ENCODE results near the gene GATA2. TPM values are rescaled to one million over a fixed set of nuclear protein-coding genes. Genes with fewer than 3 reads are reported as not detected.

Gene GATA2
- total RNA-seq, 1 donor from 2014 or later, result 37.9 TPM

- Mint-ChIP-seq H3K9me3 (ENCODE audit: unreplicated experiment) (no peaks in the 10 kb centered on the region), H3K36me3 (ENCODE audit: low read depth, unreplicated experiment) (peaks cover 17% of the 10 kb centered on the region), H3K4me3 (ENCODE audit: unreplicated experiment) (peak overlapping the region; percentile 87), H3K27ac (ENCODE audit: unreplicated experiment) (peak overlapping the region; percentile 57), H3K4me1 (ENCODE audit: unreplicated experiment) (peaks cover 32% of the 10 kb centered on the region), H3K27me3 (ENCODE audit: unreplicated experiment) (peaks cover 18% of the 10 kb centered on the region)
- no peak for DNase-seq (ENCODE audit: low spot score)
- TF ChIP-seq, protein P1, sequence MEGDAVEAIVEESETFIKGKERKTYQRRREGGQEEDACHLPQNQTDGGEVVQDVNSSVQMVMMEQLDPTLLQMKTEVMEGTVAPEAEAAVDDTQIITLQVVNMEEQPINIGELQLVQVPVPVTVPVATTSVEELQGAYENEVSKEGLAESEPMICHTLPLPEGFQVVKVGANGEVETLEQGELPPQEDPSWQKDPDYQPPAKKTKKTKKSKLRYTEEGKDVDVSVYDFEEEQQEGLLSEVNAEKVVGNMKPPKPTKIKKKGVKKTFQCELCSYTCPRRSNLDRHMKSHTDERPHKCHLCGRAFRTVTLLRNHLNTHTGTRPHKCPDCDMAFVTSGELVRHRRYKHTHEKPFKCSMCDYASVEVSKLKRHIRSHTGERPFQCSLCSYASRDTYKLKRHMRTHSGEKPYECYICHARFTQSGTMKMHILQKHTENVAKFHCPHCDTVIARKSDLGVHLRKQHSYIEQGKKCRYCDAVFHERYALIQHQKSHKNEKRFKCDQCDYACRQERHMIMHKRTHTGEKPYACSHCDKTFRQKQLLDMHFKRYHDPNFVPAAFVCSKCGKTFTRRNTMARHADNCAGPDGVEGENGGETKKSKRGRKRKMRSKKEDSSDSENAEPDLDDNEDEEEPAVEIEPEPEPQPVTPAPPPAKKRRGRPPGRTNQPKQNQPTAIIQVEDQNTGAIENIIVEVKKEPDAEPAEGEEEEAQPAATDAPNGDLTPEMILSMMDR (IDR thresholded peaks at IDR 0.05; ENCODE audit: unreplicated experiment), result no peak
Observed at GRCh38 chr3:128489674-128489926, 3.4 kb downstream of the GATA2 start.

DNA sequence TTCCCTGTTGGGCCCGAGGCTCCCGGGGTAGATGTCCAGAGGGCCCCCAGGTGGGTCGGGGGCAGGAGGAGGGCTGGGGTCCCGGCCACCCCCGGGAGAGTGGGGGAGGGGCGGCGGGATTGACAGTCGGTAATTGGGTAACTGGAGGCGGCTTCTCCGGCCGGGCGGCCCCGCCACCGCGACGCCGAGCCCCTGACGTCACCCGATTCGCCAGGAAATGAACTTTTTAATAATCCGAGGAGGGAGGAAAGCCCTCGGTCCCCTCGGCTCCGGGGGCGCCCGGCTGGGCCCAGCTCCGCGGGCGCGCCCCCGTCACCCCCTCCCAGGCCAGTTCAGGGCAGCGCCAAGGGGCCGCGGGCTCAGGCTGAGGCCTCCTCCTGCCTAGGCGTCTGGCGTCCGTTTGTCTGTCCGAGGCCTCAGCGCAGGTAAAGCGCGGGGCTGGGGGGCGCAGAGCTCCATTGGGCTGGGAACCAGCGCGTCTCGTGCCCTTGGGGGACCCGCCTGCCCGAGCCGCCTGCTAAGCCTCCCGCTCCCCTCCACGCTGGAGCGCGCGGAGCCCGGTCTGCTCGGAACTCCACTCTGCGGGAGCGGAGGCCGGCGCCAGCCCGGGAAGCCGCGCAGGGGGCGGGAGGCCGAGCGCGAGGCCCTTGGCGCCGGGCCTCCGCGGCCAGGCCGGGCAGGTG is 3.9 kb downstream of the GATA2 start:
- TF ChIP-seq, protein P1 (IDR thresholded peaks at IDR 0.05; ENCODE audit: unreplicated experiment), result no peak
- H3K27me3 Mint-ChIP-seq (ENCODE audit: unreplicated experiment), result peaks cover 14% of the 10 kb centered on the region
- H3K27ac Mint-ChIP-seq (ENCODE audit: unreplicated experiment), result no peak overlapping the region
- peak; percentile 67 for DNase-seq (ENCODE audit: low spot score)
- no peaks in the 10 kb centered on the region for H3K9me3 Mint-ChIP-seq (ENCODE audit: unreplicated experiment)
- H3K4me1 Mint-ChIP-seq (ENCODE audit: unreplicated experiment), result peaks cover 32% of the 10 kb centered on the region
- peak overlapping the region; percentile 87 for H3K4me3 Mint-ChIP-seq (ENCODE audit: unreplicated experiment)
- peaks cover 17% of the 10 kb centered on the region for H3K36me3 Mint-ChIP-seq (ENCODE audit: low read depth, unreplicated experiment)

- peak overlapping the region; percentile 24 for H3K27ac Mint-ChIP-seq (ENCODE audit: unreplicated experiment)
- H3K36me3 Mint-ChIP-seq (ENCODE audit: low read depth, unreplicated experiment), result peaks cover 14% of the 10 kb centered on the region
- H3K4me1 Mint-ChIP-seq (ENCODE audit: unreplicated experiment), result peaks cover 34% of the 10 kb centered on the region
- H3K4me3 Mint-ChIP-seq (ENCODE audit: unreplicated experiment), result peak overlapping the region; percentile 42
- TF ChIP-seq, protein P1 (IDR thresholded peaks at IDR 0.05; ENCODE audit: unreplicated experiment), result no peak
- peaks cover 11% of the 10 kb centered on the region for H3K27me3 Mint-ChIP-seq (ENCODE audit: unreplicated experiment)
- H3K9me3 Mint-ChIP-seq (ENCODE audit: unreplicated experiment), result no peaks in the 10 kb centered on the region
- no peak for DNase-seq (ENCODE audit: low spot score)
Observed at GRCh38 chr3:128488636-128488990, 4.4 kb downstream of the GATA2 start.

DNA sequence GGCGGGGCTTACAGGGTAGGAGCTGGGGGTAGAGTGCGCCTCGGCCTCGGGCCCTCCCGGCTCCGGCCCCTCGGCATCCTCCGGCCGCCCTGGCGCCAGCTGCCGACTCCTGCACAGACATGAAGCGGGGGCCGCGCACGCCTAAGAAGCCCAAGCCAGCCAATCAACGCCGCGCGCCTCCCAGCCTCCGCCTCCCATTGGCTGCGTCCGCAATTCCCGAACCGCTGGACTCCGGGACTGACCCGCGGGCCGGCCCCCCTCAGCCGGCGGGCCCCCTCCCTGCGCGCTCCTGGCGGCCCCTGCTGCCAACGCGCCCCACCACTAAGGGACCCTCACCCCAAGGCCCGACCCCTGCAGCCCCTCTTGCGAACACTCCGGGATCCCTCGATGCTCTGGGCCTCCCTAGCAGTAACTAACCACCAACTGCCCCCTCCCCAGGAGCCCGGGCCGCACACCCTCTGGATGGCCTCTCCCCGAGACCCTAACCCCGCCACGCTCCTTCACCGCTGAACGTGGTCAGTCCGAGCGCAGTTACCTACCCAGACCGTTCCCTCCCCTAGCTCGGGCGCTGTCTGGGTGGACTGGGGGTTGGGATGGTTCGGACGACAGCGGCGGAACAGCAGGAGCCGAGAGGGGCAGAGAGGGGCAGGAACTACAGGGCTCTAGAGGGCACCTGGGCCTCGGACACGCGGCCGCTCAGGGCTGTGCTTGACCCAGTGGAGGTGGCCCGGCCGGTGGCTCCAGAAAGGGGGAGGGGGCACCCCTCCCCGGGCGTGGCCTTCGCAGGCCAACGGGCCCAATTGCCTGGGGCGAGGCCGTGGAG is 5.0 kb downstream of the GATA2 start:
- H3K27me3 Mint-ChIP-seq (ENCODE audit: unreplicated experiment), result peaks cover 14% of the 10 kb centered on the region
- no peak overlapping the region for H3K27ac Mint-ChIP-seq (ENCODE audit: unreplicated experiment)
- TF ChIP-seq, protein P1 (IDR thresholded peaks at IDR 0.05; ENCODE audit: unreplicated experiment), result no peak
- DNase-seq (ENCODE audit: low spot score), result peak; percentile 88
- peak overlapping the region; percentile 67 for H3K4me3 Mint-ChIP-seq (ENCODE audit: unreplicated experiment)
- H3K36me3 Mint-ChIP-seq (ENCODE audit: low read depth, unreplicated experiment), result peaks cover 14% of the 10 kb centered on the region
- peaks cover 37% of the 10 kb centered on the region for H3K4me1 Mint-ChIP-seq (ENCODE audit: unreplicated experiment)
- no peaks in the 10 kb centered on the region for H3K9me3 Mint-ChIP-seq (ENCODE audit: unreplicated experiment)

- Mint-ChIP-seq H3K36me3 (ENCODE audit: low read depth, unreplicated experiment) (peaks cover 14% of the 10 kb centered on the region), H3K4me1 (ENCODE audit: unreplicated experiment) (peaks cover 41% of the 10 kb centered on the region), H3K27ac (ENCODE audit: unreplicated experiment) (no peak overlapping the region), H3K9me3 (ENCODE audit: unreplicated experiment) (no peaks in the 10 kb centered on the region), H3K4me3 (ENCODE audit: unreplicated experiment) (peak overlapping the region; percentile 98), H3K27me3 (ENCODE audit: unreplicated experiment) (peaks cover 14% of the 10 kb centered on the region)
- TF ChIP-seq, protein P1 (IDR thresholded peaks at IDR 0.05; ENCODE audit: unreplicated experiment), result no peak
- no peak for DNase-seq (ENCODE audit: low spot score)
Observed at GRCh38 chr3:128487538-128487812, 5.5 kb downstream of the GATA2 start.
